IMR-90 (cell line): ENCODE measurements around the gene KRTAP4-8.

Source experiments
- CTCF ChIP-seq: conservative IDR thresholded peaks from 2 replicates; pipeline ENCODE4 v1.5.1; 2012; ENCODE audit warnings: mild to moderate bottlenecking, low read depth, low read length, improper control_type of control experiment
- RFX5 ChIP-seq: IDR thresholded peaks from 2 replicates; pipeline ENCODE4 v1.8.0; 2012; ENCODE audit warnings: low read depth, mild to moderate bottlenecking, low read length, moderate library complexity

GRCh38 chr17:41111151-41111885 lies 13.4 kb upstream of the KRTAP4-8 start:
- TF ChIP-seq RFX5, result no peak
- TF ChIP-seq CTCF, result no peak
